UCSD-AML1 (cell line): ENCODE results near the gene GART.
"Not testable (repeated sequence)": the region's sequence is repeated elsewhere in the genome, so short reads cannot be mapped to it uniquely, and the experiment has no call there.

Experiments
- DNase-seq: peaks from one replicate; lab custom pipeline; 2025; ENCODE audit not compliant: unreplicated experiment; lab: John Stamatoyannopoulos, UW

GART gene

DNA sequence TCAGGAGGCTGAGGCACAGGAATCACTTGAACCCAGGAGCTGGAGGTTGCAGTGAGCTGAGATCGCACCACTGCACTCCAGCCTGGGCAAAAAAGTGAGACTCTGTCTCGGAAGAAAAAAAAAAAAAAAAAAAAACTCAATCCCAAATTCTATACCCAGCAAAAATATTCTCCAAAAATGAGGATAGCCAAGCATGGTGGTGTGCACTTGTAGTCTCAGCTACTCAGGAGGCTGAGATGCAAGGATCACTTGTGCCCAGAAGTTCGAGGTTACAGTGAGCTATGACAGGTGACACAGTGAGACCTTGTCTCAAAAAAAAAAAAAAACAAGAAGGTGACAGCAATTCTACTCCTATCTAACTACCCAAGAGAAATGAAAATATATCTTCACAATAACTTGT lies 68.6 kb downstream of the GART start:
- DNase-seq, result no peak

DNA sequence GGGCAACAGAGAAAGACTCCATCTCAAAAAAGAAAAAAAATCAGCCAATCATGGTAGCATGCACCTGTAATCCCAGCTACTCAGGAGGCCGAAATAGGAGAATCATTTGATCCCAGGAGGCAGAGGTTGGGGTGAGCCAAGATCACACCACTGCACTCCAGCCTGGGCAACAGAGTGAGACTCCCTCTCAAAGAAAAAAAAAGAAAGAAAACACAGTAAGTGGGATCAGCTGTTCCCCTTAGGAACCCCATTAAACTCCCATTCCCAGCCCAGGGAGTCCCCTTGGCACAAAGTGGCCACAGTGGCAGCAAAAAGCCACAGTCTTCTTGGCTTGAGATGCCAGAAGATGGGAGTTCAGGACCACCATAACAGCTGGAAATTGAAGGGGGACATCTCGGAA lies 71.2 kb downstream of the GART start:
- DNase-seq, result no peak

DNA sequence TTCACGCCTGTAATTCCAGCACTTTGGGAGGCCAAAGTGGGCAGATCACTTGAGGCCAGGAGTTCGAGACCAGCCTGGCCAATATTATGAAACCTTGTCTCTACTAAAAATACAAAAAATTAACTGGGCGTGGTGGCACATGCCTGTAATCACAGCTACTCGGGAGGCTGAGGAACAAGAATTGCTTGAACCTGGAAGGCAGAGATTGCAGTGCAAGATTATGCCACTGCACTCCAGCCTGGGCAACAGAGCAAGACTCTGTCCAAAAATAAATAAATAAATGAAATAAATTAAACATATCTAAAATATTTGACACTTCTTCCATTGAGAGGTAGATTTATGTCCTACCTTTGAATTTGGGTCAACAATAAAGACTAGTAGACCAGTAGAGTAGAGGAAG lies 72.7 kb downstream of the GART start:
- not testable (repeated sequence) for DNase-seq

DNA sequence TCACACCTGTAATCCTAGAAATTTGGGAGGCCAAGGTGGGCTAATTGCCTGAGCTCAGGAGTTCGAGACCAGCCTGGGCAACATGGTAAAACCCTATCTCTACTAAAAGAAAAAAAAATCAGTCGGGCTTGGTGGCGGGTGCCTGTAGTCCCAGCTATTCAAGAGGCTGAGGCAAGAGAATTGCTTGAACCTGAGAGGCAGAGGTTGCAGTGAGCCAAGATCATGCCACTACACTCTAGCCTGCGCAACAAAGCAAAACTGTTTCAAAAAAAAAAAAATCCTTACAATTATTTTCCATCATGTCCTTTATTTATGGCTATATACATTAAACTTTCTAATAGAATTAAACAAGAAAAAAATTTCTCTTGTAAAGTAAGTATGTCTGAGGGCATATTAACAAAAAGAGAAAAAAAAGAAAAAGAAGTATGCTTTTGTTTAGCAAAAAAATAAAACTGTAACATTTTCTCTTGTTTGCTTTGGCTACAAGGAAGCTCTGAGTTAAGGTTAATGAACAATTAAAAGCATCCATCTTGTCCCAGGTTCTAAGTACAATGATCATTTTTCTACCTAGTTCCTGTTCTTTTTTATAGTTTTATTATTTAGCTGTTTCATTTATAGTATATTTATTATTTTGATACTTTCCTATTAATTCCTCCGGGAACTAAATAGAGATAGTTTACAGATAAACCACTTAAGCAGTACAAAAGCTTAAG lies 80.2 kb downstream of the GART start:
- no peak for DNase-seq

DNA sequence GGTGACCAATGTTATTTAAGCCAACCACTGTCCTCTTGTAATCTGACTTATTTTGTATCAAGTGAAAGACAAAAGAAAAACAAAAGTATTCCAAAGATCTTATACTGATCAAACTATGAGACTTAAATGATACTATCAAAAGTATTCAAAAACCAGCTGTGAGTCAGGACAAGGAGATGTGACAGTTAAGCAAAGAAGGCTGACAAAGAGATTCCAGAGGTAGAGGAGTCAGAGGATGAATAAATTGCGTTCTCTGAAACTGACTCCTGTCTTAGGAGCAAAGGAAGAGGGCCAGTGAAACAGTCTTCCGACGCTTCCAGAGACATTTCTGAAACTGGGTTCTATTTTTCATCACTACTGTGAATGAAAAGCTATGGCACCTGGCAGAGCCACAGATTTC lies 83.1 kb downstream of the GART start:
- no peak for DNase-seq

DNA sequence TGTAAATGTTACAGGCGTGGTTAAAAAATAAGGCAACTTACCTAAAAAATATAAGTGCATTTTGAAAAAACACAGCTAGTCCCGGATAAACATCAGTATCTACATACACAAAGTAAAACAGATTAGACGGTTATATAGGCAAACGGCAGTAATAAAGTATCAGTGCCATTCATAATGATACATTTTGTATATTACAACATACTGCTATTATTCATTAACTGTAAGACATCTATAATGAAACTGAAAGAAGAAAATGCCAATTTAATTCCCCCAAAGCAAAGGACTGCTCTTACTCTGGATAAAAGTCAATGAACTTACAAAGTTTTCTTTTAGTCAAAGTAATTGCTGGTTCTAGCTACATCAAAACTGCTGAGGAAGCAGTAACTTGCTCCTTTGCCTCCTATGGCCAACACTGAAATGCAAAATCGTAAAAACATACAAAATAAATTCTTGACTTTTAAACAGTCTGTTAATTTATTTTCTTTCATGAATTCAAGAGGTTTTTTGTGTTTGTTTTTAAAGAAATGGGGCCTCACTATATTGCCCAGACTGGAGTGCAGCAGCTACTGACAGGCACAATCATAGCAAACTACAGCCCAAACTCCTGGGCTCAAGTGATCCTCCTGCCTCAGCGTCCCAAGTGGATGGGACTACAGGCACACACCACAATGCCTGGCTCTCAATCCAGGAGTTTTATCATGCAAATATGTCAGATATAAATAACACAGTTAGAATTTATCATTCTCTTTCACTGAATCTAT lies 86.1 kb downstream of the GART start:
- DNase-seq, result no peak
